Ishikawa (cell line): ENCODE measurements around the gene OR2H1.

Experiments
- CEBPB ChIP-seq: IDR thresholded peaks from 2 replicates; pipeline ENCODE4 v1.6.1; 2012
- EP300 ChIP-seq: IDR thresholded peaks from 2 replicates; pipeline ENCODE4 v1.6.1; 2012; ENCODE audit warnings: borderline replicate concordance
- FOXM1 ChIP-seq: IDR thresholded peaks from 2 replicates; pipeline ENCODE4 v1.6.1; 2012; ENCODE audit warnings: low read depth, borderline replicate concordance
- NFIC ChIP-seq: IDR thresholded peaks from 2 replicates; pipeline ENCODE4 v1.6.1; 2012
- RAD21 ChIP-seq: IDR thresholded peaks from 2 replicates; pipeline ENCODE4 v1.6.1; 2012; ENCODE audit warnings: low read depth
- TAF1 ChIP-seq: IDR thresholded peaks from 2 replicates; pipeline ENCODE4 v1.6.1; 2012; ENCODE audit warnings: low read depth, mild to moderate bottlenecking
- TCF12 ChIP-seq: IDR thresholded peaks from 2 replicates; pipeline ENCODE4 v1.6.1; 2012; ENCODE audit warnings: low read depth
- TF ChIP-seq, protein P1 (sequence below): IDR thresholded peaks from 2 replicates; pipeline ENCODE4 v1.6.1; 2012
- TF ChIP-seq, protein P2 (sequence below): IDR thresholded peaks from 2 replicates; pipeline ENCODE4 v1.6.1; 2012; ENCODE audit warnings: low read depth, mild to moderate bottlenecking

DNA sequence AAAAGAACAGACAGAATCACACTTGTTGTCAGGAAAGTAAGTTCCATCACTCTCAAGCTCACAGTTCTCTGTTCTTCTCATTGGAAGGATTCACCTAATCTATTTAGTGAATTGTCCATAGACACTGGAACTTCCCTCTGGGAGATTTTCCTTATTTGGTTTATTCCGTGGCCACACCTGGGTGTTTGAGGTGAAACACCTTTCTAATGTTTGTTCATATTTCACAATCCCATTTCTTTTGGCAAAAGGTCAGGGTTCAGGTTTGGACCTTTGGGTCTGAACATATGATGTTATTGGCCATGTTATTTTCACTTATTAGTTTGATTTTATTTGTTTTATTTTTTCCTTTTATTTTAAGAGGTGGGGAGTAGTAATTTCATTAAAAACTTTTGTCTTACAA is 26.8 kb downstream of the OR2H1 start:
- TF ChIP-seq, protein P1, sequence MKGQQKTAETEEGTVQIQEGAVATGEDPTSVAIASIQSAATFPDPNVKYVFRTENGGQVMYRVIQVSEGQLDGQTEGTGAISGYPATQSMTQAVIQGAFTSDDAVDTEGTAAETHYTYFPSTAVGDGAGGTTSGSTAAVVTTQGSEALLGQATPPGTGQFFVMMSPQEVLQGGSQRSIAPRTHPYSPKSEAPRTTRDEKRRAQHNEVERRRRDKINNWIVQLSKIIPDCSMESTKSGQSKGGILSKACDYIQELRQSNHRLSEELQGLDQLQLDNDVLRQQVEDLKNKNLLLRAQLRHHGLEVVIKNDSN: no peak
- no peak for TF ChIP-seq TAF1
- no peak for TF ChIP-seq TCF12
- no peak for TF ChIP-seq NFIC
- no peak for TF ChIP-seq RAD21
- no peak for TF ChIP-seq EP300
- TF ChIP-seq CEBPB: no peak
- TF ChIP-seq, protein P2, sequence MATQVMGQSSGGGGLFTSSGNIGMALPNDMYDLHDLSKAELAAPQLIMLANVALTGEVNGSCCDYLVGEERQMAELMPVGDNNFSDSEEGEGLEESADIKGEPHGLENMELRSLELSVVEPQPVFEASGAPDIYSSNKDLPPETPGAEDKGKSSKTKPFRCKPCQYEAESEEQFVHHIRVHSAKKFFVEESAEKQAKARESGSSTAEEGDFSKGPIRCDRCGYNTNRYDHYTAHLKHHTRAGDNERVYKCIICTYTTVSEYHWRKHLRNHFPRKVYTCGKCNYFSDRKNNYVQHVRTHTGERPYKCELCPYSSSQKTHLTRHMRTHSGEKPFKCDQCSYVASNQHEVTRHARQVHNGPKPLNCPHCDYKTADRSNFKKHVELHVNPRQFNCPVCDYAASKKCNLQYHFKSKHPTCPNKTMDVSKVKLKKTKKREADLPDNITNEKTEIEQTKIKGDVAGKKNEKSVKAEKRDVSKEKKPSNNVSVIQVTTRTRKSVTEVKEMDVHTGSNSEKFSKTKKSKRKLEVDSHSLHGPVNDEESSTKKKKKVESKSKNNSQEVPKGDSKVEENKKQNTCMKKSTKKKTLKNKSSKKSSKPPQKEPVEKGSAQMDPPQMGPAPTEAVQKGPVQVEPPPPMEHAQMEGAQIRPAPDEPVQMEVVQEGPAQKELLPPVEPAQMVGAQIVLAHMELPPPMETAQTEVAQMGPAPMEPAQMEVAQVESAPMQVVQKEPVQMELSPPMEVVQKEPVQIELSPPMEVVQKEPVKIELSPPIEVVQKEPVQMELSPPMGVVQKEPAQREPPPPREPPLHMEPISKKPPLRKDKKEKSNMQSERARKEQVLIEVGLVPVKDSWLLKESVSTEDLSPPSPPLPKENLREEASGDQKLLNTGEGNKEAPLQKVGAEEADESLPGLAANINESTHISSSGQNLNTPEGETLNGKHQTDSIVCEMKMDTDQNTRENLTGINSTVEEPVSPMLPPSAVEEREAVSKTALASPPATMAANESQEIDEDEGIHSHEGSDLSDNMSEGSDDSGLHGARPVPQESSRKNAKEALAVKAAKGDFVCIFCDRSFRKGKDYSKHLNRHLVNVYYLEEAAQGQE: no peak
- no peak for TF ChIP-seq FOXM1
